Pons (tissue), 1 donor: Measurements from ENCODE around the gene RABEP2.
"Not testable (repeated sequence)": the region's sequence is repeated elsewhere in the genome, so short reads cannot be mapped to it uniquely, and the experiment has no call there.

Source experiments
- DNase-seq: peaks from one replicate; pipeline ENCODE4 v3.0.0-alpha.2; 2016; ENCODE audit warnings: low spot score

Gene RABEP2

GRCh38 chr16:28924762-28925385 lies at the start of gene RABEP2:
Gene RABEP2 (minus strand): TSS chr16:28925238. CDS start chr16:28925163, 75 bp downstream.
- peak; percentile 85 for DNase-seq

- DNase-seq = peak; percentile 93
Measured at GRCh38 chr16:28974437-28975157, 49.6 kb upstream of the RABEP2 start, which contains the start of gene SPNS1. Gene SPNS1 (plus strand): TSS chr16:28974778. CDS start chr16:28975152, 374 bp downstream.

GRCh38 chr16:28974007-28974436 lies 49.0 kb upstream of the RABEP2 start:
- DNase-seq = peak; percentile 74

GRCh38 chr16:28969696-28970095 lies 44.7 kb upstream of the RABEP2 start:
- DNase-seq = not testable (repeated sequence)

GRCh38 chr16:28967156-28967555 lies 42.1 kb upstream of the RABEP2 start:
- DNase-seq = no peak

GRCh38 chr16:28964496-28964895 lies 39.5 kb upstream of the RABEP2 start:
- DNase-seq = no peak

GRCh38 chr16:28964072-28964471 lies 39.0 kb upstream of the RABEP2 start:
- no peak for DNase-seq

- DNase-seq = no peak
Measured at GRCh38 chr16:28958836-28959235, 33.8 kb upstream of the RABEP2 start.

GRCh38 chr16:28958216-28958615 lies 33.2 kb upstream of the RABEP2 start:
- DNase-seq = no peak

GRCh38 chr16:28951410-28951943 lies 26.4 kb upstream of the RABEP2 start:
- no peak for DNase-seq

GRCh38 chr16:28950648-28951409 lies 25.8 kb upstream of the RABEP2 start, which contains the start of gene NFATC2IP:
Gene NFATC2IP (plus strand): TSS chr16:28950937. CDS start chr16:28951012, 75 bp downstream.
- peak; percentile 100 for DNase-seq

GRCh38 chr16:28946681-28947080 lies 21.6 kb upstream of the RABEP2 start:
- DNase-seq = no peak

- no peak for DNase-seq
Measured at GRCh38 chr16:28943281-28943680, 18.2 kb upstream of the RABEP2 start.

- DNase-seq = not testable (repeated sequence)
Measured at GRCh38 chr16:28939825-28940224, 14.8 kb upstream of the RABEP2 start.

GRCh38 chr16:28938721-28939120 lies 13.7 kb upstream of the RABEP2 start:
- no peak for DNase-seq

- no peak for DNase-seq
Measured at GRCh38 chr16:28937222-28937876, 12.3 kb upstream of the RABEP2 start.

- DNase-seq = no peak
Measured at GRCh38 chr16:28936784-28937155, 11.7 kb upstream of the RABEP2 start.

GRCh38 chr16:28935924-28936783 lies 11.1 kb upstream of the RABEP2 start:
- DNase-seq = peak; percentile 75

- no peak for DNase-seq
Measured at GRCh38 chr16:28935346-28935745, 10.3 kb upstream of the RABEP2 start.

- DNase-seq = no peak
Measured at GRCh38 chr16:28933171-28933570, 8.1 kb upstream of the RABEP2 start.
